ENCODE measurements around the gene CAPN15. TPM values are rescaled to one million over a fixed set of nuclear protein-coding genes. Genes with fewer than 3 reads are reported as not detected.

CAPN15 gene
- total RNA-seq, 4 donors from 2014 or later, result 19.6 to 42.6 (median 29.0) TPM

DNA sequence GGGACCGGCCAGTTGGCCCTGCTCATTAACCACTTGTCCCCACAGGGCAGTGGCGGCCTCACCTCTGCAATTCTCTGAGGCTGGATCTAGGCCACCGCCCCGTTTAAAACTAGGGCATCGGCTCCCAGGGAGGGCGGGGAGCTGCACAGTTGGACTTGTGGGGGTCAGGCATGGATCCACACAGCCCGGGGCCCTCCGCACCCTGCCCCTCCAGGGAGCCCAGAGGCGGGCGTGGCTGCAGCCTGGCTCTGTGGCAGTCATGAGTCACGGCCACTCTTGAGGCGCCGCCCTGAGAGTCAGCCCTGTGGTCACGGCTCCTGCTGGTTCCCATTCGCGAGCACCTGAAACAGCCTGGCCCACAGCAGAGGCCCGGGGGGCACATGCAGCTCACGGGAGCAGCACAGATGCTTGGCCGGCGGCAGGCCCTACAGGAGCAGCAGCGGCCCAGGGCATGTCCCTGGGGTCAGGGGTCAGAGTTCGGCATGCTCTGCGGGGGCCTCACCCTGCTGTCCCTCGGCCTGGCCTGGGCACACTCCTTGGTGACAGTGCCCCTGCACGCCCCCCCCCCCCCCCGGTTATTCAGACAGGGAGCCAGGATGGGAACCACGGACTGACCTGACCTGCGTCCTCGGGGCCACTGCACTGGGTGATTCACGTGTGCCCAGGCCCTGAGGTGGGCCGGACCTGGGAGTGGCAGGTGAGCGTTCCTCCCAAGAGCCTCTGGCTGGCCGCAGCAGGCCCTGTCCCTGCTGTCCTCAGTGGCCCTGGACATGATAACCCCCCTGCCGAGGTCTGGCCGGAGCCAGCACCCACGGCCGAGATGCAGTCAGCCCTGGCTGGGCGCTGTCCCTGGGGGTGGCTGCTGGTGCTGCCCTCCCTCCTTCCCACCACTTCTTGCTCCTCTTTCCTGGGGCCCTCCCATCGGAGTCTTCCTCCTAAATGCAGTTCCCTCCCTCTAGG, 8.2 kb downstream of the CAPN15 start:
- Histone ChIP-seq H3K36me3 (no peaks in the 10 kb centered on the region), H3K4me3 (replicated peaks in 1 of 3) (no peak overlapping the region), H3K4me1 (no peaks in the 10 kb centered on the region), H3K27me3 (no peaks in the 10 kb centered on the region), H3K27ac (no peak overlapping the region), H3K9me3 (no peaks in the 10 kb centered on the region)
- intact Hi-C loops (cut with DNase I), result no loop called here
- 89 to 94% methylated on average over 6 to 17 of the region's 39 CpGs for WGBS, 2 donors
- TF ChIP-seq, protein P1, sequence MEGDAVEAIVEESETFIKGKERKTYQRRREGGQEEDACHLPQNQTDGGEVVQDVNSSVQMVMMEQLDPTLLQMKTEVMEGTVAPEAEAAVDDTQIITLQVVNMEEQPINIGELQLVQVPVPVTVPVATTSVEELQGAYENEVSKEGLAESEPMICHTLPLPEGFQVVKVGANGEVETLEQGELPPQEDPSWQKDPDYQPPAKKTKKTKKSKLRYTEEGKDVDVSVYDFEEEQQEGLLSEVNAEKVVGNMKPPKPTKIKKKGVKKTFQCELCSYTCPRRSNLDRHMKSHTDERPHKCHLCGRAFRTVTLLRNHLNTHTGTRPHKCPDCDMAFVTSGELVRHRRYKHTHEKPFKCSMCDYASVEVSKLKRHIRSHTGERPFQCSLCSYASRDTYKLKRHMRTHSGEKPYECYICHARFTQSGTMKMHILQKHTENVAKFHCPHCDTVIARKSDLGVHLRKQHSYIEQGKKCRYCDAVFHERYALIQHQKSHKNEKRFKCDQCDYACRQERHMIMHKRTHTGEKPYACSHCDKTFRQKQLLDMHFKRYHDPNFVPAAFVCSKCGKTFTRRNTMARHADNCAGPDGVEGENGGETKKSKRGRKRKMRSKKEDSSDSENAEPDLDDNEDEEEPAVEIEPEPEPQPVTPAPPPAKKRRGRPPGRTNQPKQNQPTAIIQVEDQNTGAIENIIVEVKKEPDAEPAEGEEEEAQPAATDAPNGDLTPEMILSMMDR (IDR thresholded peaks at IDR 0.05), result no peak
- no peak for DNase-seq

DNA sequence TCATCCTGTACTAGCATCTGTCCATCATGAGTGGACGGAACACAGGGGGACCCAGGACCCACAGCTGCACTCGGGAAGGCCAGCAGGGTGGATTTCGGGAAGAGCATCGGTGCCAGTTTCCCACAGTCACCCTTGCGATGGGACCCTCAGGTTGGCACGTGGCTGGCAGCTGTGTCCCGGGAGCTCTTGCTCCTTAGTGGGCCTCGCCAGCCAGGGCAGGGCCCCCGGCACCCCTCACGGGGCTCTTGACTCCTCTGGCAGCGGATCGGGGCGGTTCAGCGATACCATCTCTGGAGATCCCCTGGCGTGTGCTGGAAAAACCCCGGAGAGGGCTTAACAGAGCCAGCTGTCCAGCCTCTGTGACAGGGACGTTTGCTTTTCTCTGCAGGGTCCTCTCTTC, 9.2 kb downstream of the CAPN15 start:
- Histone ChIP-seq H3K4me1 (no peaks in the 10 kb centered on the region), H3K27ac (no peak overlapping the region), H3K4me3 (replicated peaks in 1 of 3) (no peak overlapping the region), H3K27me3 (no peaks in the 10 kb centered on the region), H3K36me3 (no peaks in the 10 kb centered on the region), H3K9me3 (no peaks in the 10 kb centered on the region)
- WGBS, 2 donors, result 90% methylated on average over 3 to 8 of the region's 17 CpGs
- TF ChIP-seq POLR2A (IDR thresholded peaks at IDR 0.05), result no peak
- TF ChIP-seq, protein P1 (IDR thresholded peaks at IDR 0.05), result no peak
- DNase-seq, result no peak
- intact Hi-C loops (cut with DNase I), result no loop called here

DNA sequence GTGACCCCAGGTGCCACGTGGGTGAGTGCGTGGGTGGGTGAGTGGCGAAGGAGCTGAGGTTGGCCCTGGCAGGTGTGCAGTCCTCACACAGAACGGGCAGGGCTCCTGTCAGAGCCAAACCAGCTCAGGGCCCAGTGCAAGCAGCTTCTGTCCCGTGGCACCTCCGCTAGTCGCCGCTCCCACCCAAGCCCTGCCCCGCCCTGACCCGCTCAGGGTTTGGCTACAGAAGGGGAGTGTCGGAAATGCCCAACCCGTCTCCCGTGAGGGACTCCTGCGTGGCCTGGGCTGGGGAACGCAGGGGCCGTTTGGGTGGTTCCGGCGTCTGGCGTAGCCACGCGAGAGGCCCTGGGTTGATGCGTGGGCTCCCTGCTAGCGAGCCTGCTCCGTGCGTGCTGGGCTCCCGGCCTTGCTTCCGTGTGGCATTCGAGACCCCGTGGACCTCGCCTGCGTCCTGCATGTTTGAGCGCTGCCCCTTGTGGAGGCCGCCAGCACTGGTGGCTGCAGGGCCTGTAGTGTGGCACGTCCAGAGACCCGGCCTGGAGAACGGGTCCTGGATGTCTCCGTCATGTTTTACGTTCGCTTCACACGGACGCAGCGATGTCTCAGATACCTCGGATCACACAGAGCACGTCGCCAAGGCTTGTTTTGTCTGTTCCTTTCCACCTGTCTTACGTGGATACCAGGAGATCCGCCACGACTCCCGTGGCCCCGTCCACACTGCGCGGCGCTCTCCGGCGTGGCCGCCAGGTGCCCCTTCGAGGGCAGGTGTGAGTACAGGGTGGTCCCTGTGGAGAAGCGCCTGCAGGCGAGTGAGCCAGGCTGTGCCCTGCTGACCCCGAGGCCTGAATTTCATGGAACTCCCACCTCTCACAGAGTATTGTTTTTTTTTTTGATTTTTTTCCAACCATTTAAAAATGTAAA, 10.2 kb downstream of the CAPN15 start:
- H3K36me3 ChIP-seq, result no peaks in the 10 kb centered on the region
- no peak for DNase-seq
- H3K27me3 ChIP-seq, result no peaks in the 10 kb centered on the region
- intact Hi-C loops (cut with DNase I), result no loop called here
- no peaks in the 10 kb centered on the region for H3K4me1 ChIP-seq
- TF ChIP-seq POLR2A (IDR thresholded peaks at IDR 0.05), result no peak
- no peak overlapping the region for H3K27ac ChIP-seq
- no peak overlapping the region for H3K4me3 ChIP-seq (replicated peaks in 1 of 3)
- WGBS, 2 donors, result 95 to 96% methylated on average over 45 to 59 of the region's 60 CpGs
- no peaks in the 10 kb centered on the region for H3K9me3 ChIP-seq

DNA sequence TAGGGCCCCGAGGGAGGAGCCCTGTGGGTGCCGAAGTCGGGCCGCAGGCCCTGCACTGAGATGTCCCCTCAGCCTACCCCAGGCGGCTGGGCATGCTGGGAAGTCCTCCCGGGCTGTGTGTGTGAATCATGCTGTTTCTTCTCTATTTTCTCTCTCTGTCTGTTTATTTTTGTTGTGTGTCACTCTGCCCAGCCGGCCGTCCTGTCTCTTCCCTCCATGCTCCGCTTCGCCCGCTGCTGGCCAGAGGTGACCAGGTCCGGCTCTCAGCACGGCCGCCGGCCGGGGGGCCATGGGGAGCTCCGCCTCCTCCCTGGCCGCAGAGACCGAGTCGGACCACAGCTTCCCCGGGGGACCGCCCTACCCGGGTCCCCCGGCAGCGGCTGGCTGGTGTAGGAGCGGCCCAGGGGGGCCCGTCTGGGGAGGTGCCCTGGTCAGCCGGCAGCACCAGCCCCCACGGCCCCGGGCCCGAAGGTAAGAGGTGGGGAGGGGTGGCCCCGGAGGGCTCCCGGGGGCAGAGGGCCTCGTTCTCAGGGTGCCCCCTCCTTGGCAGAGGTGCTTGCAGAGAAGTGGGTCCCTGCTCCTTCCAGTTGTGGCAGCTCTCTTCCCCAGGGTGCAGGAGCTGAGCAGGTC, 12.5 kb downstream of the CAPN15 start:
- DNase-seq, result no peak
- H3K4me3 ChIP-seq (replicated peaks in 1 of 3), result no peak overlapping the region
- no peaks in the 10 kb centered on the region for H3K36me3 ChIP-seq
- TF ChIP-seq, protein P1 (IDR thresholded peaks at IDR 0.05), result no peak
- TF ChIP-seq POLR2A (IDR thresholded peaks at IDR 0.05), result no peak
- no peaks in the 10 kb centered on the region for H3K9me3 ChIP-seq
- no peak overlapping the region for H3K27ac ChIP-seq
- H3K27me3 ChIP-seq, result no peaks in the 10 kb centered on the region
- no peaks in the 10 kb centered on the region for H3K4me1 ChIP-seq
- WGBS, 2 donors, result 89 to 90% methylated on average over 20 of the region's 34 CpGs
- intact Hi-C loops (cut with DNase I), result no loop called here

DNA sequence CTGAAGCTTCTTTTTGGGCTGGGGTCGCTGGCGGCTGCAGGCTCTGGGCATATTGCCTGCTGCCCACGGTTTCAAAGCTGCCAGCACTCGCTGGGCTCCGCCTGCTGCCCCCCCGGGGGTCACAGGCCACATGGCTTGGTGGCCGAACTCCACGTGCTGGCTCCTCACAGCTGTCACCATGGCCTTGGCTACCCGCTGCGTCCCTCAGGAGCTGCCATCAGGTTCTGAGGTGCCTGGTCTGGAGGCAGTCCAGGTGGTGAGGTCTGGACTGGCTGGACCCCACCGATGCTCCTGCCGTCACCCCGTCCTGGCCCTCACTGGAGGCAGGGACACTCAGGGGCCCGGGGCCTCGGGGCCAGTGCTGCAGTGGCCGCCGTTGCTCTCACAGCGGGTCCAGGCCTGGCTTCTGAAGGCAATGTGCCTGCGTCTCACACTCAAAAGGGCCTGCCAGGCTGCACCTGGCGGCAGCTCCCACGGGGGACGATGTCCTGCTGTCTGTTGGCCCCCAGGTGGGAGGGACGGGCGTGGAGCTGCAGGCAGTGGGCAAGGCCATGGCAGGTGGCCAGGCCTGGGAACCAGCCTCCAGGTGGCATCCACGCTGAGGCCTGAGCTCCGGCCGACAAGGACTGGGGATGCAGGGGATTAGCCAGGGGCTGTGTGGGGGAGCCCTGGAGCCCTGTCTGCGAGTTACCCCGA, 13.3 kb downstream of the CAPN15 start:
- 75 to 94% methylated on average over 4 to 9 of the region's 29 CpGs for WGBS, 2 donors

More for the DNA sequence above, 13.3 kb downstream of the CAPN15 start:
- intact Hi-C loops (cut with DNase I), result no loop called here
- no peak for DNase-seq
- TF ChIP-seq POLR2A (IDR thresholded peaks at IDR 0.05), result no peak
- TF ChIP-seq, protein P1 (IDR thresholded peaks at IDR 0.05), result no peak
- no peak overlapping the region for H3K4me3 ChIP-seq (replicated peaks in 1 of 3)
- no peaks in the 10 kb centered on the region for H3K9me3 ChIP-seq
- no peaks in the 10 kb centered on the region for H3K4me1 ChIP-seq
- no peak overlapping the region for H3K27ac ChIP-seq
- no peaks in the 10 kb centered on the region for H3K36me3 ChIP-seq
- H3K27me3 ChIP-seq, result no peaks in the 10 kb centered on the region

Measured in thyroid gland (tissue), 4 donors.